Osteocyte (in vitro differentiated cells): ENCODE results near the gene IGFBP6. TPM values are rescaled to one million over a fixed set of nuclear protein-coding genes. Genes with fewer than 3 reads are reported as not detected.

Experiments
- DNase-seq: peaks from one replicate; pipeline ENCODE4 v3.0.0; 2021; ENCODE audit warnings: mixed read lengths; ENCODE audit not compliant: unreplicated experiment; ENCODE audit errors: extremely low spot score
- H3K27ac Mint-ChIP-seq: one replicate; pipeline ENCODE4 v1.8.0; 2021; ENCODE audit warnings: mild to moderate bottlenecking, mixed read lengths; ENCODE audit not compliant: unreplicated experiment
- H3K27me3 Mint-ChIP-seq: one replicate; pipeline ENCODE4 v1.8.0; 2021; ENCODE audit warnings: mixed read lengths; ENCODE audit not compliant: unreplicated experiment
- H3K36me3 Mint-ChIP-seq: one replicate; pipeline ENCODE4 v1.8.0; 2021; ENCODE audit warnings: mixed read lengths; ENCODE audit not compliant: unreplicated experiment
- H3K4me1 Mint-ChIP-seq: one replicate; pipeline ENCODE4 v1.8.0; 2021; ENCODE audit warnings: mixed read lengths; ENCODE audit not compliant: unreplicated experiment
- H3K4me3 Mint-ChIP-seq: one replicate; pipeline ENCODE4 v1.8.0; 2021; ENCODE audit warnings: mild to moderate bottlenecking, moderate library complexity, mixed read lengths; ENCODE audit not compliant: unreplicated experiment
- H3K9me3 Mint-ChIP-seq: one replicate; pipeline ENCODE4 v1.8.0; 2021; ENCODE audit warnings: mixed read lengths; ENCODE audit not compliant: unreplicated experiment
- CTCF ChIP-seq: fragments of 200-600 bp; sonication (generic); IDR thresholded peaks from 2 replicates; pipeline ENCODE4 v1.5.0; 2021; ENCODE audit warnings: antibody characterized with exemption, mild to moderate bottlenecking, moderate library complexity
- total RNA-seq: library from RNA; stranded (reverse); gene quantifications from 2 replicates; pipeline ENCODE4 v1.2.1, GENCODE V29; 2021

The IGFBP6 gene
- total RNA-seq, 1 donor from 2014 or later = 18.8 TPM

GRCh38 chr12:53065975-53066931, 31.2 kb upstream of the IGFBP6 start:
- peak; percentile 92 for TF ChIP-seq CTCF
- Mint-ChIP-seq H3K4me1 (peaks cover 94% of the 10 kb centered on the region), H3K27ac (peak overlapping the region; percentile 84), H3K9me3 (no peaks in the 10 kb centered on the region), H3K4me3 (peak overlapping the region; percentile 32), H3K36me3 (peaks cover 26% of the 10 kb centered on the region), H3K27me3 (no peaks in the 10 kb centered on the region)
- peak; percentile 92 for DNase-seq

DNA sequence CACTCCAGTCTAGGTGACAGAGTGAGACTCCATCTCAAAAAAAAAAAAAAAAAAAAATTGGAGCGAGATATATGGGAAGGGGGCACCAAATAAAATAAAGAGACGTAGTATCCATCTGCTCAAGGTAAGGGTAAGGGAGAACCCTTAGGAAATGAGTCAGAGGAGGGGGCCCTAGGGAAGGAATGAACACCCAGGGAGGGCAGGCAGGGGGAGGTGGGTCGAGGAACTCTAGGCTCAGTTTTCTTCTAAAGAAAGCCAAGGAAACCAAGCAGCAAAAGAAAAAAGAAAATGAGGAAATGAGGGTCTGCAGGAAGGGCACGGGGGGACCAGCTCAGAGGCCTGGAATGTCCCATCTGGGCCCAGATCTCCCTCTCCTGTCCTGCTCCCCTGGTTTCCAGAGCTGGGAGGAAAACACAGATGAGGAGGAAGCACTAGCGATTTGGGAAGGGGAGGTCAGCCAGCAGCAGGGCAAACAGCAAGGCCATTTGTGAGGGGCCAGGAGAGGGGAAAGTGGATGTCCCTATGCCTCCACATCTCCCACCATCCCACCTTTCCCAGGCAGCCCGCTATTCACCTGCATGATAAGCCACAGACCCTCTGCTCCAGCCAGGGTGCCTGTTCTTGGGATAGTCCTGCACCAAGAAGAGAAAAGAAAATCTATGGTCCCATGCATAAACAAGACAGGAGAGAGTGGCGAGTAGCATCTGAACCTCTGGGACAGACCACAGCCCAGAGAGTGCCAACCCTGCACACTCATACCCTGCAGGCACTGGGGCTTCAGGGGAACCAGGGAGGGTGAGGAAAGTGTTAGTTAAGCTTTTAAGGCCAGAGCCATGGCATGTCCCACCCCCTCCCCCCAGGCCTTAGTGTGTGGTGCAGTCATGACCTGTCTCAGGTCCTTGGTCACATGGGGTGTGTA, 30.1 kb upstream of the IGFBP6 start:
- Mint-ChIP-seq H3K4me1 (peaks cover 95% of the 10 kb centered on the region), H3K9me3 (no peaks in the 10 kb centered on the region), H3K27ac (peak overlapping the region; percentile 10), H3K27me3 (no peaks in the 10 kb centered on the region), H3K36me3 (peaks cover 28% of the 10 kb centered on the region), H3K4me3 (no peak overlapping the region)
- no peak for TF ChIP-seq CTCF
- no peak for DNase-seq

DNA sequence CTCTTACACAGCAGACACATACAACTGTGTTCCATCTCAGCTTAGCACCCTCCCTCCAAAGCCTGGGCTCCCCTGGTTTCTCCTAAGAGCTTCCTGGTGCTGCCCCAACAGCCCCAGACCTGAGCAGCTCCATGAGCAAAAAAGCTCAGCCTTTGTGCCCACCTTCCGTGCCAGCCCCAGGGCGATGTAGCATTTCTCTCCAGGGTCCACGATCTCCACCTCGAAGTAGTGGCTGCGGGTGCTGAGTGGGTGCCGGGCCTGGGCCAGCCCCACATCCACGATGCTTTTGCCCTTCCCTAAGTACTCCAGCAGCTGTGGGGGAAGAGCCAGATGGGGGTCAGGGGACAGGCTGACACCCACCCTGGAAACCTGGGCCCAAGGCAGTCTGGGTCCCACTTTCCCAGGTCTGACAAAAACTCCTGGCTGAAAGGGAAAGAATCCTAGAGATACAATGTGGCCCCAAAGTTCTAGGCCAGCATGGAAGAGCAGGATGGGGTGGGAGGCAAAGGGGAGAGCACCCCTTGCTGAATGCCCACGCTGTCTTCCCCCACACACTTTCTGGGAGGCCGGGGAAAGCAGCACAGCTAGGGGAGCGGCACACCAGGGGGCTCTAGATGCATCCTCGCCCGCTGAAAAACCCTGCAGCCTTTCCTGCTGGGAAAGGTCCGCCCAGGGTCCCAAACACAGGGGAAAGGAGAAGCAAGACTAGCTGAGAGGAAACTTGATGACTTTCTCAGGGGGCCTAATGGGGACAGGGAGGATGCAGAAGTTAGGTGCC, 29.3 kb upstream of the IGFBP6 start:
- no peaks in the 10 kb centered on the region for H3K9me3 Mint-ChIP-seq
- H3K4me1 Mint-ChIP-seq = peaks cover 94% of the 10 kb centered on the region
- no peaks in the 10 kb centered on the region for H3K27me3 Mint-ChIP-seq
- no peak overlapping the region for H3K4me3 Mint-ChIP-seq
- H3K36me3 Mint-ChIP-seq = peaks cover 30% of the 10 kb centered on the region
- H3K27ac Mint-ChIP-seq = peak overlapping the region; percentile 42
- no peak for DNase-seq
- no peak for TF ChIP-seq CTCF

GRCh38 chr12:53068811-53069585, 28.5 kb upstream of the IGFBP6 start:
- Mint-ChIP-seq H3K4me3 (no peak overlapping the region), H3K27ac (peak overlapping the region; percentile 42), H3K4me1 (peaks cover 86% of the 10 kb centered on the region), H3K36me3 (peaks cover 25% of the 10 kb centered on the region), H3K27me3 (no peaks in the 10 kb centered on the region), H3K9me3 (no peaks in the 10 kb centered on the region)
- no peak for TF ChIP-seq CTCF
- no peak for DNase-seq
